WTC11 (cell line): ENCODE results near the gene GPR158.

Experiments used
- CREB1 ChIP-seq: sonication (generic); formaldehyde crosslinking; IDR thresholded peaks from 2 replicates; pipeline ENCODE4 v1.8.0; 2023; ENCODE audit warnings: mild to moderate bottlenecking, missing genetic modification reagents
- ELF4 ChIP-seq: sonication (generic); formaldehyde crosslinking; IDR thresholded peaks from 2 replicates; pipeline ENCODE4 v1.8.1; 2022; ENCODE audit warnings: low read depth, mild to moderate bottlenecking, moderate library complexity, missing genetic modification reagents
- IRF2 ChIP-seq: sonication (generic); formaldehyde crosslinking; IDR thresholded peaks from 2 replicates; pipeline ENCODE4 v1.8.0; 2022; ENCODE audit warnings: low read depth, missing genetic modification reagents, borderline replicate concordance
- JAZF1 ChIP-seq: fragments of 250-450 bp; sonication (Bioruptor Pico); IDR thresholded peaks from 2 replicates; pipeline ENCODE4 v1.9.0; 2021; ENCODE audit warnings: moderate library complexity, mild to moderate bottlenecking, inconsistent platforms
- TEAD4 ChIP-seq: sonication (generic); formaldehyde crosslinking; IDR thresholded peaks from 2 replicates; pipeline ENCODE4 v1.8.0; 2022; ENCODE audit warnings: mild to moderate bottlenecking, missing genetic modification reagents
- ZNF138 ChIP-seq: sonication (generic); formaldehyde crosslinking; conservative IDR thresholded peaks from 2 replicates; pipeline ENCODE4 v1.8.1; 2022; ENCODE audit warnings: mild to moderate bottlenecking, moderate library complexity, missing genetic modification reagents
- ZNF317 ChIP-seq: sonication (generic); formaldehyde crosslinking; IDR thresholded peaks from 2 replicates; pipeline ENCODE4 v1.8.1; 2023; ENCODE audit warnings: low read depth, mild to moderate bottlenecking, moderate library complexity, missing genetic modification reagents, borderline replicate concordance
- TF ChIP-seq, protein P1 (sequence below): fragments of 200-600 bp; IDR thresholded peaks from 2 replicates; pipeline ENCODE4 v1.8.0; 2022; ENCODE audit warnings: antibody characterized with exemption
- TF ChIP-seq, protein P2 (sequence below): sonication (generic); formaldehyde crosslinking; IDR thresholded peaks from 2 replicates; pipeline ENCODE4 v1.8.1; 2023; ENCODE audit warnings: mild to moderate bottlenecking, missing genetic modification reagents, moderate library complexity
- TF ChIP-seq, protein P3 (sequence below): sonication (generic); formaldehyde crosslinking; IDR thresholded peaks from 2 replicates; pipeline ENCODE4 v1.8.0; 2022; ENCODE audit warnings: mild to moderate bottlenecking, missing genetic modification reagents
- TF ChIP-seq, protein P4 (sequence below): fragments of 250-450 bp; sonication (Bioruptor Pico); IDR thresholded peaks from 2 replicates; pipeline ENCODE4 v1.9.0; 2021; ENCODE audit warnings: moderate library complexity, mild to moderate bottlenecking, inconsistent platforms, borderline replicate concordance
- TF ChIP-seq, protein P5 (sequence below): sonication (generic); formaldehyde crosslinking; IDR thresholded peaks from 2 replicates; pipeline ENCODE4 v1.8.0; 2022; ENCODE audit warnings: mild to moderate bottlenecking, missing genetic modification reagents

DNA sequence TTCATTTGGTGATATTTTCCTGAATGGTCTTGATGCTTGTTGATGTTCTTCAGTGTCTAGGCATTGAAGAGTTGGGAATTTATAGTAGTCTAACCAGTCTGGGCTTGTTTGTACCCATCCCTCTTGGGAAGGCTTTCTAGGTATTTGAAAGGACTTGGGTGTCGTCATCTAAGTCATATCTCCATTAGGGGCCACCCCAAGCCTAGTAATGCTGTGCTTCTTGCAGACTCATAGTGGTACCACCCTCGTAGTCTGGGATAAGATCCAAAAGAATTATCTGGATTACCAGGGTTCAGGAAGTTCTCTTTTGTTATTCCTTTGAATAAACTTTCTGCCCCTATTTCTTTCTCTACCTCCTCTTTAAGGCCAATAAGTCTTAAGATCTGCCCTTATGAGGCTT, 439.9 kb downstream of the GPR158 start:
- TF ChIP-seq, protein P1, sequence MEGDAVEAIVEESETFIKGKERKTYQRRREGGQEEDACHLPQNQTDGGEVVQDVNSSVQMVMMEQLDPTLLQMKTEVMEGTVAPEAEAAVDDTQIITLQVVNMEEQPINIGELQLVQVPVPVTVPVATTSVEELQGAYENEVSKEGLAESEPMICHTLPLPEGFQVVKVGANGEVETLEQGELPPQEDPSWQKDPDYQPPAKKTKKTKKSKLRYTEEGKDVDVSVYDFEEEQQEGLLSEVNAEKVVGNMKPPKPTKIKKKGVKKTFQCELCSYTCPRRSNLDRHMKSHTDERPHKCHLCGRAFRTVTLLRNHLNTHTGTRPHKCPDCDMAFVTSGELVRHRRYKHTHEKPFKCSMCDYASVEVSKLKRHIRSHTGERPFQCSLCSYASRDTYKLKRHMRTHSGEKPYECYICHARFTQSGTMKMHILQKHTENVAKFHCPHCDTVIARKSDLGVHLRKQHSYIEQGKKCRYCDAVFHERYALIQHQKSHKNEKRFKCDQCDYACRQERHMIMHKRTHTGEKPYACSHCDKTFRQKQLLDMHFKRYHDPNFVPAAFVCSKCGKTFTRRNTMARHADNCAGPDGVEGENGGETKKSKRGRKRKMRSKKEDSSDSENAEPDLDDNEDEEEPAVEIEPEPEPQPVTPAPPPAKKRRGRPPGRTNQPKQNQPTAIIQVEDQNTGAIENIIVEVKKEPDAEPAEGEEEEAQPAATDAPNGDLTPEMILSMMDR, result no peak
- no peak for TF ChIP-seq ZNF317 (CRISPR knock-in tag)
- TF ChIP-seq, protein P2, sequence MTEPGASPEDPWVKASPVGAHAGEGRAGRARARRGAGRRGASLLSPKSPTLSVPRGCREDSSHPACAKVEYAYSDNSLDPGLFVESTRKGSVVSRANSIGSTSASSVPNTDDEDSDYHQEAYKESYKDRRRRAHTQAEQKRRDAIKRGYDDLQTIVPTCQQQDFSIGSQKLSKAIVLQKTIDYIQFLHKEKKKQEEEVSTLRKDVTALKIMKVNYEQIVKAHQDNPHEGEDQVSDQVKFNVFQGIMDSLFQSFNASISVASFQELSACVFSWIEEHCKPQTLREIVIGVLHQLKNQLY (CRISPR knock-in tag), result no peak
- no peak for TF ChIP-seq CREB1 (CRISPR knock-in tag)
- TF ChIP-seq, protein P3, sequence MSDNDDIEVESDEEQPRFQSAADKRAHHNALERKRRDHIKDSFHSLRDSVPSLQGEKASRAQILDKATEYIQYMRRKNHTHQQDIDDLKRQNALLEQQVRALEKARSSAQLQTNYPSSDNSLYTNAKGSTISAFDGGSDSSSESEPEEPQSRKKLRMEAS (CRISPR knock-in tag), result no peak
- TF ChIP-seq ELF4 (CRISPR knock-in tag), result no peak
- TF ChIP-seq, protein P4, sequence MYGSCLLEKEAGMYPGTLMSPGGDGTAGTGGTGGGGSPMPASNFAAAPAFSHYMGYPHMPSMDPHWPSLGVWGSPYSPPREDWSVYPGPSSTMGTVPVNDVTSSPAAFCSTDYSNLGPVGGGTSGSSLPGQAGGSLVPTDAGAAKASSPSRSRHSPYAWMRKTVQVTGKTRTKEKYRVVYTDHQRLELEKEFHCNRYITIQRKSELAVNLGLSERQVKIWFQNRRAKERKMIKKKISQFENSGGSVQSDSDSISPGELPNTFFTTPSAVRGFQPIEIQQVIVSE (CRISPR knock-in tag), result no peak
- TF ChIP-seq IRF2 (CRISPR knock-in tag), result no peak
- TF ChIP-seq, protein P5, sequence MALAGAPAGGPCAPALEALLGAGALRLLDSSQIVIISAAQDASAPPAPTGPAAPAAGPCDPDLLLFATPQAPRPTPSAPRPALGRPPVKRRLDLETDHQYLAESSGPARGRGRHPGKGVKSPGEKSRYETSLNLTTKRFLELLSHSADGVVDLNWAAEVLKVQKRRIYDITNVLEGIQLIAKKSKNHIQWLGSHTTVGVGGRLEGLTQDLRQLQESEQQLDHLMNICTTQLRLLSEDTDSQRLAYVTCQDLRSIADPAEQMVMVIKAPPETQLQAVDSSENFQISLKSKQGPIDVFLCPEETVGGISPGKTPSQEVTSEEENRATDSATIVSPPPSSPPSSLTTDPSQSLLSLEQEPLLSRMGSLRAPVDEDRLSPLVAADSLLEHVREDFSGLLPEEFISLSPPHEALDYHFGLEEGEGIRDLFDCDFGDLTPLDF (CRISPR knock-in tag), result no peak
- TF ChIP-seq TEAD4 (CRISPR knock-in tag), result no peak
- TF ChIP-seq ZNF138 (CRISPR knock-in tag), result no peak
- no peak for TF ChIP-seq JAZF1 (CRISPR knock-in tag)
